Spleen (tissue), 11 donors: ENCODE data around the gene IL17B. TPM values are rescaled to one million over a fixed set of nuclear protein-coding genes. Genes with fewer than 3 reads are reported as not detected.

Source experiments
- DNase-seq: peaks from one replicate; pipeline ENCODE4 v3.0.0-alpha.2; 2020
- H3K27ac ChIP-seq, 8 donors: fragments of 200-600 bp; sonication (generic) in 7 of 8; 1 replicate in 4 of 8; 2 replicates in 4 of 8; pipeline versions ENCODE4 v1.5.0 to v1.8.0; 2016 to 2021; ENCODE audit warnings: inconsistent platforms in 4 of 8, mild to moderate bottlenecking in 4 of 8, moderate library complexity in 1 of 8
- H3K27me3 ChIP-seq, 7 donors: fragments of 200-600 bp; sonication (generic) in 6 of 7; replicated peaks in 1 of 7; 1 replicate in 4 of 7; 2 replicates in 3 of 7; pipeline versions ENCODE4 v1.5.0 to v1.8.0; 2016 to 2021; ENCODE audit warnings: inconsistent platforms in 3 of 7, mild to moderate bottlenecking in 1 of 7
- H3K36me3 ChIP-seq, 6 donors: fragments of 200-600 bp; sonication (generic) in 5 of 6; 1 replicate in 4 of 6; 2 replicates in 2 of 6; pipeline versions ENCODE4 v1.5.0 to v1.8.0; 2016 to 2021; ENCODE audit warnings: inconsistent platforms in 2 of 6
- H3K4me1 ChIP-seq, 6 donors: fragments of 200-600 bp; sonication (generic) in 5 of 6; 1 replicate in 3 of 6; 2 replicates in 3 of 6; pipeline versions ENCODE4 v1.5.0 to v1.8.0; 2016 to 2021; ENCODE audit warnings: inconsistent platforms in 3 of 6
- H3K4me3 ChIP-seq, 8 donors: fragments of 200-600 bp; sonication (generic) in 7 of 8; 1 replicate in 4 of 8; 2 replicates in 4 of 8; pipeline versions ENCODE4 v1.5.0 to v1.8.0; 2016 to 2021; ENCODE audit warnings: inconsistent platforms in 4 of 8, mild to moderate bottlenecking in 4 of 8, moderate library complexity in 2 of 8
- H3K9me3 ChIP-seq, 8 donors: fragments of 200-600 bp; sonication (generic) in 7 of 8; 1 replicate in 4 of 8; 2 replicates in 4 of 8; pipeline versions ENCODE4 v1.5.0 to v1.8.0; 2016 to 2021; ENCODE audit warnings: inconsistent platforms in 4 of 8
- POLR2A ChIP-seq, 3 donors: fragments of 450-650 bp; IDR thresholded peaks; one replicate each; pipeline ENCODE4 v1.5.1; 2017; ENCODE audit warnings: antibody characterized with exemption in 3 of 3, mild to moderate bottlenecking in 1 of 3
- POLR2AphosphoS5 ChIP-seq, 3 donors: sonication (generic); formaldehyde crosslinking; IDR thresholded peaks; one replicate each; pipeline ENCODE4 v1.5.1; 2017; ENCODE audit warnings: antibody characterized with exemption in 3 of 3
- WGBS, 5 donors: extraction: QIAGEN DNeasy Blood & Tissue Kit in 3 of 5; methylation state at CpG; one replicate each; pipeline versions ENCODE4 v1.1.5 to v1.1.7; 2013 to 2018; 5-methylcytosine and 5-hydroxymethylcytosine counted together
- intact Hi-C: fragments of 100-400 bp; cut with DNase I; formaldehyde crosslinking; loops from one replicate; pipeline ENCODE4 v1.15.0; 2023; ENCODE audit warnings: low total_unique reads
- polyA plus RNA-seq, 3 donors: library from polyadenylated mRNA; stranded (reverse); fragments of 200-250 nt; gene quantifications; one replicate each; pipeline ENCODE4 v1.2.1, GENCODE V29; 2013
- total RNA-seq, 7 donors: library from RNA; depleted of rRNA in 3 of 7; stranded (reverse); fragments of >200 nt in 3 of 7; fragmentation: NEBNext Ultra II Directional in 4 of 7; extraction: Animal tissue kit (Norgen Biotek cat#: 25700) in 4 of 7; gene quantifications; one replicate each; pipeline versions ENCODE4 v1.1.0 to v1.2.1, GENCODE V29; 2016 to 2021
- TF ChIP-seq, protein P1 (sequence below), 11 experiments: fragments of 200-600 bp in 7 of 11; fragments of 450-650 bp in 4 of 11; sonication (generic) in 4 of 11; IDR thresholded peaks in 8 of 11; conservative IDR thresholded peaks in 3 of 11; 1 replicate in 7 of 11; 2 replicates in 4 of 11; pipeline versions ENCODE4 v1.4.0 to v1.8.0; 2016 to 2021; ENCODE audit warnings: antibody characterized with exemption in 11 of 11, inconsistent platforms in 4 of 11, mild to moderate bottlenecking in 1 of 11
- donor health status: healthy with polysubstance abuse.
- donor health status: DM: no; HTN: no; CAD: no; lungs with moderate emphysema.
- donor health status: DM: no; HTN: no; CAD: no.
- donor health status: Bipolar disorder and iron deficiency.
- donor health status: healthy.
- donor health status: DM: no; HTN: no; CAD: no.
- donor health status: DM: yes; HTN: yes; CAD: no.

IL17B gene
- total and polyA plus RNA-seq, 10 donors = 0.30 to 1.4 (median 0.60) TPM; not detected in 4

DNA sequence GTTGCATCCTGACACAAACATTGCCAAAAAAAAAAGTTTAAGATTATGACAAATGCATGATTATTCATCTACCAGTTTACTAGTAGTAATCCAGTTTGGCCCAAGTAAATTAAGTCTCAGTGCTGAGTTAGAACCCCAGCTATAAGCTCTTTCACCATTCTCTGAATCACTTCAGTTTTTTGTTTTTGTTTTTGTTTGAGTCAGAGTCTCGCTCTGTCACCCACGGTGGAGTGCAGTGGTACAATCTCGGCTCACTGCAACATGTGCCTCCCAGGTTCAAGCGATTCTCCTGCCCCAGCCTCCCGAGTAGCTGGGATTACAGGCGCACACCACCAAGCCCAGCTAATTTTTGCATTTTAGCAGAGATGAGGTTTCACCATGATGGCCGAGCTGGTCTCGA is 22.7 kb downstream of the IL17B start:
- Histone ChIP-seq H3K27me3 (no peaks in the 10 kb centered on the region), H3K9me3 (no peaks in the 10 kb centered on the region), H3K27ac (no peak overlapping the region), H3K4me3 (no peak overlapping the region), H3K36me3 (peaks cover 0 to 47% (median 25%) of the 10 kb centered on the region in 6 donors), H3K4me1 (peaks cover 4 to 65% (median 30%) of the 10 kb centered on the region in 6 donors)
- DNase-seq = no peak
- TF ChIP-seq, protein P1, sequence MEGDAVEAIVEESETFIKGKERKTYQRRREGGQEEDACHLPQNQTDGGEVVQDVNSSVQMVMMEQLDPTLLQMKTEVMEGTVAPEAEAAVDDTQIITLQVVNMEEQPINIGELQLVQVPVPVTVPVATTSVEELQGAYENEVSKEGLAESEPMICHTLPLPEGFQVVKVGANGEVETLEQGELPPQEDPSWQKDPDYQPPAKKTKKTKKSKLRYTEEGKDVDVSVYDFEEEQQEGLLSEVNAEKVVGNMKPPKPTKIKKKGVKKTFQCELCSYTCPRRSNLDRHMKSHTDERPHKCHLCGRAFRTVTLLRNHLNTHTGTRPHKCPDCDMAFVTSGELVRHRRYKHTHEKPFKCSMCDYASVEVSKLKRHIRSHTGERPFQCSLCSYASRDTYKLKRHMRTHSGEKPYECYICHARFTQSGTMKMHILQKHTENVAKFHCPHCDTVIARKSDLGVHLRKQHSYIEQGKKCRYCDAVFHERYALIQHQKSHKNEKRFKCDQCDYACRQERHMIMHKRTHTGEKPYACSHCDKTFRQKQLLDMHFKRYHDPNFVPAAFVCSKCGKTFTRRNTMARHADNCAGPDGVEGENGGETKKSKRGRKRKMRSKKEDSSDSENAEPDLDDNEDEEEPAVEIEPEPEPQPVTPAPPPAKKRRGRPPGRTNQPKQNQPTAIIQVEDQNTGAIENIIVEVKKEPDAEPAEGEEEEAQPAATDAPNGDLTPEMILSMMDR (IDR thresholded peaks at IDR 0.05 in 8 of 11, conservative IDR thresholded peaks at IDR 0.05 in 3 of 11) = no peak
- TF ChIP-seq POLR2A (IDR thresholded peaks at IDR 0.05) (no peak), POLR2AphosphoS5 (IDR thresholded peaks at IDR 0.05) (no peak)
- intact Hi-C loops = no loop called here
- WGBS, 5 donors = 85 to 95% (median 88%) methylated on average over 8 of the region's 8 CpGs

DNA sequence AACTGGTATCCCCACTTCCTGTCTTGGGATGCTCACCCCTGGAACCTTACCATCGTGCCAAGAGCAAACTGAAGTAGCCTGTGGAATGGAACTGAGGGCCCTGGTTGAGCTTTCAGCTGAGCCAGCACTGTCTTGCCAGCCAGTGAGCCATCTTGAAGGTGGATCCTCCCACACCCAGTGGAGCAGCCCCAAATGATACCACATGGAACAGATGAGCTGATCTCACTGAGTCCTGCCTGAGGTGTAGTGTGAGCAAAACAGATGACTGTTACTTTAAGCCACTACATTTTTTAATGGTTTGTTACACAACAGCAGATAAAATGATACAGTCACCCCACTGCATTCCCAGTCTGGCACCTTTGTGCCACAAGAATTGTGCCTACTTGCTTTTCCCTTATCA is 23.4 kb downstream of the IL17B start:
- no peak for TF ChIP-seq POLR2AphosphoS5 (IDR thresholded peaks at IDR 0.05)
- no peak for TF ChIP-seq POLR2A (IDR thresholded peaks at IDR 0.05)
- TF ChIP-seq, protein P1 (IDR thresholded peaks at IDR 0.05 in 8 of 11, conservative IDR thresholded peaks at IDR 0.05 in 3 of 11) = no peak
- no peak for DNase-seq
- H3K4me3 ChIP-seq = no peak overlapping the region
- H3K4me1 ChIP-seq = peaks cover 4 to 62% (median 29%) of the 10 kb centered on the region in 6 donors
- WGBS, 5 donors = 90 to 100% (median 92%) methylated on average over 1 of the region's 1 CpG
- intact Hi-C loops = no loop called here
- peaks cover 0 to 54% (median 32%) of the 10 kb centered on the region in 6 donors for H3K36me3 ChIP-seq
- no peak overlapping the region for H3K27ac ChIP-seq
- H3K9me3 ChIP-seq = no peaks in the 10 kb centered on the region
- no peaks in the 10 kb centered on the region for H3K27me3 ChIP-seq

DNA sequence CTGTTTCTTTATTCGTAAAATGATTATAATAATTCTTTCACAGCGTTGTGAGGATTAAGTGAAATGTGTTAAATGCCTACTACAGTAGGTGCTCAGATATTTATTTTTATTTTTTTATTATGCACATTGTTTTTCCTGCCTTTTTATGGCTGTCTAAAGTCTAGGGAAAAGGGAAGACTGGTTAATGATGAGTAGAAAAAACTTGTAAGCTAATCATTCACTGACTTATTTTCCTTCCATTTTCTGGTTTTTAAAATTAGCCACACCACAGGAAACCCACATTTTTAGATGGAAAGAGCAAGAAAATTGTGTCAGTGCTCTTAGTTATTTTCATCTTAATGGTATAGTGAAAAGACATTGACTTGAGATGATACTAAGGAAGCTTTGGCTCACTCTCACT is 25.2 kb downstream of the IL17B start:
- WGBS, 5 donors = 88 to 97% (median 96%) methylated on average over 2 of the region's 2 CpGs
- no peak overlapping the region for H3K27ac ChIP-seq
- TF ChIP-seq, protein P1 (IDR thresholded peaks at IDR 0.05 in 8 of 11, conservative IDR thresholded peaks at IDR 0.05 in 3 of 11) = no peak
- no peak for TF ChIP-seq POLR2A (IDR thresholded peaks at IDR 0.05)
- TF ChIP-seq POLR2AphosphoS5 (IDR thresholded peaks at IDR 0.05) = no peak
- H3K9me3 ChIP-seq = no peaks in the 10 kb centered on the region
- H3K4me1 ChIP-seq = peaks cover 4 to 52% (median 16%) of the 10 kb centered on the region in 6 donors
- DNase-seq = no peak
- H3K4me3 ChIP-seq = no peak overlapping the region
- H3K27me3 ChIP-seq = no peaks in the 10 kb centered on the region
- intact Hi-C loops = no loop called here
- H3K36me3 ChIP-seq = peaks cover 0 to 72% (median 50%) of the 10 kb centered on the region in 6 donors

DNA sequence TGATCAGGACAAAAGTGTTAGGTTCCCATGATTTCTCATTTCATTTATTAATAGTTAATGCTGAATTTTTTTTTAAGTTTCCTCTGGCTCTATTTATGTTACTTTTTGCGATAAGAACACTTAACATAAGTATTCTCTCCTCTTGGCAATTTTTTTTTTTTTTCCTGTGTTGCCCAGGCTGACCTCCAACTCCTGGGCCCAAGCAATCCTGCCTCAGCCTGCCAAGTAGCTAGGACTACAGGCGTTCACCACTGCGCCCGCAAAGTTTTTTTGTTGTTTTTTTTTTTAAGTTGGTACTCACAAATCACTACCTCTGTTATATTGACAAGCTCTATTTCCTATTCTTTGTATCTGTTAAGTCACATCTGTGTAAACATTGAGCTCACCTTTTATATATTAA is 26.9 kb downstream of the IL17B start:
- no peak overlapping the region for H3K4me3 ChIP-seq
- no peak for DNase-seq
- no peaks in the 10 kb centered on the region for H3K9me3 ChIP-seq
- peaks cover 0 to 54% (median 16%) of the 10 kb centered on the region in 6 donors for H3K4me1 ChIP-seq
- TF ChIP-seq POLR2A (IDR thresholded peaks at IDR 0.05) (no peak), POLR2AphosphoS5 (IDR thresholded peaks at IDR 0.05) (no peak)
- TF ChIP-seq, protein P1 (IDR thresholded peaks at IDR 0.05 in 8 of 11, conservative IDR thresholded peaks at IDR 0.05 in 3 of 11) = no peak
- H3K36me3 ChIP-seq = peaks cover 0 to 88% (median 58%) of the 10 kb centered on the region in 6 donors
- no peaks in the 10 kb centered on the region for H3K27me3 ChIP-seq
- intact Hi-C loops = no loop called here
- 66 to 85% (median 79%) methylated on average over 4 of the region's 4 CpGs for WGBS, 5 donors
- no peak overlapping the region for H3K27ac ChIP-seq
